H1 (cell line): Measurements from ENCODE around the gene COL28A1. TPM values are rescaled to one million over a fixed set of nuclear protein-coding genes. Genes with fewer than 3 reads are reported as not detected.

ENCODE experiments used
- CTCF ChIA-PET: fragments of 300-600 bp; sonication (Branson Sonifier 250); formaldehyde crosslinking; loops from one replicate; lab custom pipeline; 2021; ENCODE audit not compliant: partially characterized antibody; lab: Charles Lee
- POLR2A ChIA-PET: fragments of 300-600 bp; sonication (Branson Sonifier 250); formaldehyde crosslinking; loops from one replicate; lab custom pipeline; 2021; ENCODE audit warnings: inconsistent platforms; ENCODE audit not compliant: partially characterized antibody; lab: Charles Lee
- DNase-seq, 2 experiments: peaks; one replicate each; pipeline versions ENCODE4 v3.0.0 to v3.0.0-alpha.2; 2010 to 2022; ENCODE audit warnings: low spot score in 2 of 2, low read depth in 1 of 2, mixed read lengths in 1 of 2
- FAIRE-seq: peaks from 2 replicates; lab custom pipeline; 2011; peaks lifted over from hg19 to GRCh38; lab: Jason Lieb, UNC
- H2AFZ ChIP-seq: 2 replicates; pipeline ENCODE4 v1.8.1; 2012; ENCODE audit warnings: low read length, inconsistent platforms
- H2AK5ac ChIP-seq: 2 replicates; pipeline ENCODE4 v1.6.1; 2013; ENCODE audit warnings: low read depth, low read length
- H2BK120ac ChIP-seq: replicated peaks from 2 replicates; pipeline ENCODE3; 2013; ENCODE audit warnings: low read depth, low read length, inconsistent platforms
- H2BK12ac ChIP-seq: 2 replicates; pipeline ENCODE4 v1.6.1; 2013; ENCODE audit warnings: low read depth, low read length
- H2BK15ac ChIP-seq: 2 replicates; pipeline ENCODE4 v1.6.1; 2013; ENCODE audit warnings: low read length
- H2BK20ac ChIP-seq: 2 replicates; pipeline ENCODE4 v1.6.1; 2013; ENCODE audit warnings: low read length
- H2BK5ac ChIP-seq: 2 replicates; pipeline ENCODE4 v1.6.1; 2013; ENCODE audit warnings: low read depth, low read length
- H3K14ac ChIP-seq: 2 replicates; pipeline ENCODE4 v1.6.1; 2013; ENCODE audit warnings: inconsistent platforms; ENCODE audit not compliant: insufficient read length
- H3K18ac ChIP-seq: 2 replicates; pipeline ENCODE4 v1.6.1; 2013; ENCODE audit warnings: low read length; ENCODE audit errors: extremely low read depth
- H3K23ac ChIP-seq: 2 replicates; pipeline ENCODE4 v1.6.1; 2013; ENCODE audit warnings: inconsistent platforms; ENCODE audit not compliant: insufficient read length
- H3K23me2 ChIP-seq: 2 replicates; pipeline ENCODE4 v1.6.1; 2013; ENCODE audit warnings: low read depth, low read length
- H3K27ac ChIP-seq: 2 replicates; pipeline ENCODE4 v1.6.1; 2011; ENCODE audit warnings: low read depth, low read length, inconsistent platforms
- H3K27me3 ChIP-seq, 4 experiments: replicated peaks in 1 of 4; 1 replicate in 1 of 4; 2 replicates in 3 of 4; pipeline versions ENCODE4 v1.6.1 to v1.8.1; 2011 to 2013; ENCODE audit warnings: low read length in 3 of 4, mild to moderate bottlenecking in 3 of 4, inconsistent platforms in 2 of 4, mixed read lengths in 2 of 4, moderate library complexity in 1 of 4; ENCODE audit not compliant: control insufficient read depth in 3 of 4, insufficient read depth in 3 of 4; ENCODE audit errors: extremely low read depth in 1 of 4
- H3K36me3 ChIP-seq, 4 experiments: 2 replicates each; pipeline versions ENCODE4 v1.6.1 to v1.8.1; 2011 to 2013; ENCODE audit warnings: mild to moderate bottlenecking in 4 of 4, low read length in 3 of 4, moderate library complexity in 2 of 4, control low read depth in 1 of 4, inconsistent platforms in 1 of 4; ENCODE audit not compliant: insufficient read depth in 4 of 4, control insufficient read depth in 2 of 4
- H3K4ac ChIP-seq: replicated peaks from 2 replicates; pipeline ENCODE3; 2013; ENCODE audit warnings: low read length, low read depth, mixed read lengths, inconsistent platforms; ENCODE audit not compliant: insufficient read length
- H3K4me1 ChIP-seq, 4 experiments: replicated peaks in 1 of 4; 1 replicate in 1 of 4; 2 replicates in 3 of 4; pipeline versions ENCODE4 v1.6.1 to v1.8.1; 2011 to 2013; ENCODE audit warnings: low read length in 3 of 4, inconsistent platforms in 2 of 4, mixed read lengths in 1 of 4; ENCODE audit not compliant: insufficient read depth in 4 of 4, control insufficient read depth in 3 of 4
- H3K4me2 ChIP-seq, 2 experiments: 2 replicates each; pipeline versions ENCODE4 v1.6.1 to v1.8.1; 2011 to 2013; ENCODE audit warnings: low read depth in 2 of 2, low read length in 2 of 2, control low read depth in 1 of 2, inconsistent platforms in 1 of 2, mild to moderate bottlenecking in 1 of 2; ENCODE audit not compliant: insufficient read depth in 1 of 2
- H3K4me3 ChIP-seq, 4 experiments: fragments of 200-600, 300-600 bp in 1 of 4; sonication (generic), shearing (Covaris generic), sonication (Bioruptor Twin) in 1 of 4; 2 replicates each; pipeline versions ENCODE4 v1.5.1 to v1.8.1; 2011 to 2016; ENCODE audit warnings: low read length in 4 of 4, low read depth in 3 of 4, control low read depth in 2 of 4, inconsistent platforms in 2 of 4, mild to moderate bottlenecking in 2 of 4, mixed read lengths in 1 of 4, moderate library complexity in 1 of 4; ENCODE audit not compliant: insufficient read depth in 2 of 4; ENCODE audit errors: extremely low read depth in 1 of 4
- H3K56ac ChIP-seq: replicated peaks from 2 replicates; pipeline ENCODE3; 2013; ENCODE audit warnings: low read depth, mild to moderate bottlenecking, mixed read lengths, low read length, inconsistent platforms; ENCODE audit not compliant: insufficient read length
- H3K79me1 ChIP-seq: 2 replicates; pipeline ENCODE4 v1.6.1; 2013; ENCODE audit warnings: low read depth, low read length, control low read depth
- H3K79me2 ChIP-seq, 2 experiments: 2 replicates each; pipeline versions ENCODE4 v1.6.1 to v1.8.1; 2012 to 2013; ENCODE audit warnings: low read length in 2 of 2, mild to moderate bottlenecking in 2 of 2, inconsistent platforms in 1 of 2; ENCODE audit not compliant: insufficient read depth in 2 of 2, control insufficient read depth in 1 of 2
- H3K9ac ChIP-seq, 4 experiments: replicated peaks in 1 of 4; 1 replicate in 1 of 4; 2 replicates in 3 of 4; pipeline versions ENCODE4 v1.6.1 to v1.8.1; 2011 to 2013; ENCODE audit warnings: low read depth in 3 of 4, low read length in 3 of 4, control low read depth in 2 of 4, mild to moderate bottlenecking in 2 of 4, moderate library complexity in 2 of 4, inconsistent platforms in 1 of 4; ENCODE audit errors: extremely low read depth in 1 of 4
- H3K9me3 ChIP-seq, 2 experiments: 2 replicates each; pipeline versions ENCODE4 v1.6.1 to v1.8.1; 2012 to 2013; ENCODE audit warnings: mild to moderate bottlenecking in 2 of 2, moderate library complexity in 2 of 2, control low read depth in 1 of 2, inconsistent platforms in 1 of 2, low read depth in 1 of 2, low read length in 1 of 2, mixed read lengths in 1 of 2; ENCODE audit not compliant: insufficient read depth in 2 of 2
- H4K20me1 ChIP-seq, 2 experiments: replicated peaks in 1 of 2; 2 replicates each; pipeline versions ENCODE3 to v1.8.1; 2011 to 2013; ENCODE audit warnings: inconsistent platforms in 2 of 2, low read length in 2 of 2, mild to moderate bottlenecking in 1 of 2; ENCODE audit not compliant: insufficient read depth in 2 of 2, control insufficient read depth in 1 of 2
- H4K5ac ChIP-seq: 2 replicates; pipeline ENCODE4 v1.6.1; 2013; ENCODE audit warnings: low read length, low read depth, mixed read lengths, inconsistent platforms; ENCODE audit not compliant: insufficient read length
- H4K8ac ChIP-seq: 2 replicates; pipeline ENCODE4 v1.8.0; 2013; ENCODE audit warnings: mild to moderate bottlenecking, moderate library complexity, low read length, inconsistent platforms; ENCODE audit not compliant: insufficient read depth; ENCODE audit errors: extremely low read depth
- H4K91ac ChIP-seq: replicated peaks from 2 replicates; pipeline ENCODE3; 2013; ENCODE audit warnings: low read length, mixed read lengths, inconsistent platforms; ENCODE audit not compliant: insufficient read length
- CTBP2 ChIP-seq: IDR thresholded peaks from 2 replicates; pipeline ENCODE4 v1.7.0; 2011; ENCODE audit warnings: borderline replicate concordance, mild to moderate bottlenecking, moderate library complexity, mixed read lengths, low read length; ENCODE audit not compliant: insufficient read depth, insufficient read length
- NRF1 ChIP-seq: IDR thresholded peaks from 2 replicates; pipeline ENCODE4 v1.6.1; 2011; ENCODE audit warnings: mild to moderate bottlenecking, low read depth, low read length, improper control_type of control experiment
- RAD21 ChIP-seq, 2 experiments: IDR thresholded peaks in 1 of 2; conservative IDR thresholded peaks in 1 of 2; 2 replicates each; pipeline ENCODE4 v1.6.1; 2011; ENCODE audit warnings: low read depth in 2 of 2, low read length in 2 of 2, improper control_type of control experiment in 1 of 2, inconsistent platforms in 1 of 2, mild to moderate bottlenecking in 1 of 2, moderate library complexity in 1 of 2
- SIX5 ChIP-seq: IDR thresholded peaks from 2 replicates; pipeline ENCODE4 v1.6.1; 2011; ENCODE audit warnings: mild to moderate bottlenecking, low read depth, low read length
- WGBS, 2 experiments: shearing (Covaris generic) in 1 of 2; methylation state at CpG; one replicate each; pipeline versions ENCODE4 v1.1.6 to v1.1.7; 2013 to 2015; ENCODE audit warnings: low lambda C conversion rate in 2 of 2, mixed read lengths in 2 of 2, inconsistent platforms in 1 of 2, low coverage in 1 of 2, missing lambda C conversion rate in 1 of 2; ENCODE audit not compliant: insufficient replicate concordance in 2 of 2, insufficient coverage in 1 of 2, insufficient read length in 1 of 2; ENCODE audit errors: extremely low coverage in 1 of 2, missing lambda C conversion rate in 1 of 2; 5-methylcytosine and 5-hydroxymethylcytosine counted together
- polyA plus RNA-seq, 7 experiments: library from polyadenylated mRNA; depleted of rRNA in 3 of 7; stranded (reverse) in 5 of 7; unstranded in 2 of 7; fragments of >200 nt in 5 of 7; fragments of 200-250 nt in 2 of 7; gene quantifications; 1 replicate in 5 of 7; 2 replicates in 1 of 7; 4 replicates in 1 of 7; pipeline versions ENCODE4 v1.2.1 to v1.2.3, GENCODE V29; 2011 to 2013; ENCODE audit warnings: missing spikeins in 2 of 7, mixed read lengths in 2 of 7
- total RNA-seq: library from RNA; stranded (reverse); fragmentation: NEBNext Ultra II Directional; extraction: Animal tissue kit (Norgen Biotek cat#: 25700); gene quantifications from 2 replicates; pipeline ENCODE4 v1.2.1, GENCODE V29; 2021

The COL28A1 gene
- total and polyA plus RNA-seq, 2 of the 8 experiments (the other 6 are each of a cell fraction or from before 2014, with no cell fraction given), result 0.22 to 0.38 TPM

- no peaks in the 10 kb centered on the region for H3K36me3 ChIP-seq
- H2BK120ac ChIP-seq, result no peak overlapping the region
- DNase-seq (no peak), FAIRE-seq (no peak)
- no peaks in the 10 kb centered on the region for H3K79me1 ChIP-seq
- no peak overlapping the region for H3K18ac ChIP-seq
- H3K14ac ChIP-seq, result no peak overlapping the region
- H2AK5ac ChIP-seq, result no peak overlapping the region
- 90% methylated on average over 1 of the region's 1 CpG; no CpG with 5 or more reads in 1 of the 2 experiments for WGBS, 2 experiments
- H2BK5ac ChIP-seq, result no peak overlapping the region
- H3K9ac ChIP-seq, result no peak overlapping the region
- H2BK12ac ChIP-seq, result no peak overlapping the region
- H4K91ac ChIP-seq, result no peak overlapping the region
- H3K4me1 ChIP-seq, result no peaks in the 10 kb centered on the region
- H4K5ac ChIP-seq, result no peak overlapping the region
- no peaks in the 10 kb centered on the region; the same call in 1 of the 2 replicates for H3K23me2 ChIP-seq
- H3K4me2 ChIP-seq, result no peak overlapping the region
- H3K56ac ChIP-seq, result no peak overlapping the region
- no peak overlapping the region for H3K23ac ChIP-seq
- H3K9me3 ChIP-seq, result no peaks in the 10 kb centered on the region
- POLR2A ChIA-PET, result no interaction called here
- H2AFZ ChIP-seq, result no peak overlapping the region
- H4K20me1 ChIP-seq, result no peaks in the 10 kb centered on the region
- CTCF ChIA-PET, result interaction anchor here (0.6 to 0.8 kb wide), 2 partner anchors 137 to 203 kb away, joined by 3 read pairs; no protein-coding TSS in a partner anchor
- no peak overlapping the region for H3K27ac ChIP-seq
- no peak overlapping the region for H2BK15ac ChIP-seq
- no peak overlapping the region for H2BK20ac ChIP-seq
- no peak overlapping the region for H4K8ac ChIP-seq
- H3K4ac ChIP-seq, result no peak overlapping the region
- no peak overlapping the region for H3K4me3 ChIP-seq
- no peaks in the 10 kb centered on the region for H3K27me3 ChIP-seq
- no peaks in the 10 kb centered on the region for H3K79me2 ChIP-seq
- no peak for TF ChIP-seq SIX5
- no peak for TF ChIP-seq NRF1
- no peak for TF ChIP-seq RAD21 (IDR thresholded peaks at IDR 0.05 in 1 of 2, conservative IDR thresholded peaks at IDR 0.05 in 1 of 2; ENCODE audit: low read depth in 2 of 2, low read length in 2 of 2)
- TF ChIP-seq CTBP2, result no peak
Measured at GRCh38 chr7:7556852-7557251, 21.2 kb upstream of the COL28A1 start.
